Measurements from ENCODE around the gene DSC2. TPM values are rescaled to one million over a fixed set of nuclear protein-coding genes. Genes with fewer than 3 reads are reported as not detected.

Gene DSC2
- total and polyA plus RNA-seq, 2 donors (not counting 3 experiments of a cell fraction or from before 2014, with no cell fraction given) = under 0.01 TPM; not detected in 1

DNA sequence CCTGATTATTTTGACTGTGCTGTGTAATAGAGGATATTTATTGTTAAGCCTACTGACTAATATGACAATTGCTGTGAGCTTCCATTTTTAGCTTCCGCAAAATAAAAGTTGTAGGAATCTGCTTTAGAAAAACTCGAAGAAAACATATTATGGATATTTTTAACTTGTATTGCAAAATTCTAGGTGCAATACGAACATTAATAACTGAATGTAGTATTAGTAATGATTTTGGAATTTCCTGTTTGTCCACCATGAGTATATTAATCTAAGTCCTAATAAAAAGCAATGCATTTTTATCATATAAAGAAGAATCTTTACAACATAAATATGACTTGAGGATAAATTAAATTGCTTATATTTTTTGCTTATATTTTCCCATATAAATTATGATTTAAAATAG is 57.3 kb downstream of the DSC2 start:
- Histone ChIP-seq H4K20me1 (replicated peaks; ENCODE audit: control insufficient read depth, extremely low read depth, insufficient read depth, low read length) (no peaks in the 10 kb centered on the region), H2AFZ (ENCODE audit: low read depth, low read length) (no peak overlapping the region), H3K27ac (ENCODE audit: insufficient read depth, low read depth, low read length) (no peak overlapping the region), H3K36me3 (ENCODE audit: control insufficient read depth in 2 of 2, extremely low read depth in 1 of 2, insufficient read depth in 2 of 2, low read length in 2 of 2) (no peaks in the 10 kb centered on the region), H3K9me3 (replicated peaks; ENCODE audit: control insufficient read depth, insufficient read depth, low read length) (no peaks in the 10 kb centered on the region), H3K4me2 (ENCODE audit: insufficient read depth, low read length) (no peak overlapping the region), H3K79me2 (ENCODE audit: control insufficient read depth, insufficient read depth, low read length) (no peaks in the 10 kb centered on the region), H3K4me3 (replicated peaks in 1 of 3; ENCODE audit: insufficient read depth in 1 of 3, low read depth in 1 of 3, low read length in 3 of 3) (no peak overlapping the region), H3K9ac (replicated peaks; ENCODE audit: extremely low read depth, insufficient read depth, low read length) (no peak overlapping the region), H3K4me1 (ENCODE audit: control insufficient read depth, extremely low read depth, insufficient read depth, low read length) (peaks cover 3% of the 10 kb centered on the region), H3K9me1 (replicated peaks; ENCODE audit: control insufficient read depth, extremely low read depth, insufficient read depth, low read length) (no peaks in the 10 kb centered on the region), H3K27me3 (ENCODE audit: control insufficient read depth in 2 of 2, insufficient read depth in 2 of 2, low read length in 2 of 2) (peaks cover 27 to 46% of the 10 kb centered on the region in 2 experiments)
- TF ChIP-seq FOS (IDR thresholded peaks at IDR 0.05; ENCODE audit: borderline replicate concordance, insufficient read depth, low read length) = no peak
- TF ChIP-seq POLR2A (IDR thresholded peaks at IDR 0.05; ENCODE audit: low read depth, low read length) = no peak
- TF ChIP-seq, protein P1, sequence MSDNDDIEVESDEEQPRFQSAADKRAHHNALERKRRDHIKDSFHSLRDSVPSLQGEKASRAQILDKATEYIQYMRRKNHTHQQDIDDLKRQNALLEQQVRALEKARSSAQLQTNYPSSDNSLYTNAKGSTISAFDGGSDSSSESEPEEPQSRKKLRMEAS (IDR thresholded peaks at IDR 0.05; ENCODE audit: insufficient read depth, insufficient read length) = no peak
- TF ChIP-seq, protein P2, sequence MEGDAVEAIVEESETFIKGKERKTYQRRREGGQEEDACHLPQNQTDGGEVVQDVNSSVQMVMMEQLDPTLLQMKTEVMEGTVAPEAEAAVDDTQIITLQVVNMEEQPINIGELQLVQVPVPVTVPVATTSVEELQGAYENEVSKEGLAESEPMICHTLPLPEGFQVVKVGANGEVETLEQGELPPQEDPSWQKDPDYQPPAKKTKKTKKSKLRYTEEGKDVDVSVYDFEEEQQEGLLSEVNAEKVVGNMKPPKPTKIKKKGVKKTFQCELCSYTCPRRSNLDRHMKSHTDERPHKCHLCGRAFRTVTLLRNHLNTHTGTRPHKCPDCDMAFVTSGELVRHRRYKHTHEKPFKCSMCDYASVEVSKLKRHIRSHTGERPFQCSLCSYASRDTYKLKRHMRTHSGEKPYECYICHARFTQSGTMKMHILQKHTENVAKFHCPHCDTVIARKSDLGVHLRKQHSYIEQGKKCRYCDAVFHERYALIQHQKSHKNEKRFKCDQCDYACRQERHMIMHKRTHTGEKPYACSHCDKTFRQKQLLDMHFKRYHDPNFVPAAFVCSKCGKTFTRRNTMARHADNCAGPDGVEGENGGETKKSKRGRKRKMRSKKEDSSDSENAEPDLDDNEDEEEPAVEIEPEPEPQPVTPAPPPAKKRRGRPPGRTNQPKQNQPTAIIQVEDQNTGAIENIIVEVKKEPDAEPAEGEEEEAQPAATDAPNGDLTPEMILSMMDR (IDR thresholded peaks at IDR 0.05; ENCODE audit: extremely low read depth in 1 of 2, insufficient read depth in 1 of 2, low read depth in 1 of 2, low read length in 2 of 2) = no peak
- no peak for TF ChIP-seq MYC (IDR thresholded peaks at IDR 0.05; ENCODE audit: low read depth, low read length)
- TF ChIP-seq GATA2 (IDR thresholded peaks at IDR 0.05; ENCODE audit: insufficient read depth, insufficient read length, low read depth, low read length) = no peak
- TF ChIP-seq JUN (IDR thresholded peaks at IDR 0.05; ENCODE audit: borderline replicate concordance, insufficient read depth, insufficient read length, low read depth) = no peak
- TF ChIP-seq POLR2AphosphoS5 (IDR thresholded peaks at IDR 0.05; ENCODE audit: insufficient read depth, low read depth, low read length) = no peak
- intact Hi-C loops (cut with micrococcal nuclease) = no loop called here
- no peak for DNase-seq (ENCODE audit: low read depth, low spot score)
- BruUV-seq (replicated peaks) = no TSS peak
- ChIA-PET POLR2A (no interaction called here), CTCF (no interaction called here)
- FAIRE-seq = no peak
- dilution Hi-C loops (cut with MboI; ENCODE audit: extremely low pct_ligation_motif_present, low sequenced_read_pairs) = no loop called here
